Activated CD8-positive, alpha-beta T cell treated with anti-CD3 and anti-CD28 coated beads, Interleukin-2, amount 10 ng/mL, durations not matched to agents 7 days and 5 days (primary cell): ENCODE data around the gene RRBP1. TPM values are rescaled to one million over a fixed set of nuclear protein-coding genes. Genes with fewer than 3 reads are reported as not detected.

ENCODE experiments used
- ATAC-seq: fragments of 150-1000 bp; cut with Tn5 transposase; one replicate; pipeline ENCODE4 v1.10.0; 2021; ENCODE audit warnings: moderate library complexity
- CTCF ChIA-PET: fragments of 350-600 bp; sonication (Branson Sonifier 250); formaldehyde crosslinking; loops from one replicate; lab custom pipeline; 2021; ENCODE audit warnings: antibody characterized with exemption; lab: Charles Lee
- POLR2A ChIA-PET: fragments of 350-600 bp; sonication (Branson Sonifier 250); formaldehyde crosslinking; loops from one replicate; lab custom pipeline; 2021; ENCODE audit warnings: antibody characterized with exemption; lab: Charles Lee
- DNase-seq: peaks from one replicate; pipeline ENCODE4 v3.0.0-alpha.2; 2020
- H3K27ac Mint-ChIP-seq: one replicate; pipeline ENCODE4 v1.8.0; 2021; ENCODE audit warnings: mild to moderate bottlenecking, mixed read lengths
- H3K27me3 Mint-ChIP-seq: one replicate; pipeline ENCODE4 v1.8.0; 2021; ENCODE audit warnings: low read depth, mixed read lengths
- H3K36me3 Mint-ChIP-seq: one replicate; pipeline ENCODE4 v1.8.0; 2021; ENCODE audit warnings: low read depth, mixed read lengths
- H3K4me1 Mint-ChIP-seq: one replicate; pipeline ENCODE4 v1.8.0; 2021; ENCODE audit warnings: low read depth, mixed read lengths
- H3K4me3 Mint-ChIP-seq: one replicate; pipeline ENCODE4 v1.8.0; 2021; ENCODE audit warnings: mild to moderate bottlenecking, mixed read lengths
- H3K9me3 Mint-ChIP-seq: one replicate; pipeline ENCODE4 v1.8.0; 2022; ENCODE audit warnings: mixed read lengths; ENCODE audit not compliant: insufficient read depth
- total RNA-seq, 2 experiments: library from RNA; stranded (reverse); gene quantifications; one replicate each; pipeline ENCODE4 v1.2.3, GENCODE V29; 2021

RRBP1 gene
- total RNA-seq, 2 experiments from 2014 or later: 64.3 to 66.7 TPM

DNA sequence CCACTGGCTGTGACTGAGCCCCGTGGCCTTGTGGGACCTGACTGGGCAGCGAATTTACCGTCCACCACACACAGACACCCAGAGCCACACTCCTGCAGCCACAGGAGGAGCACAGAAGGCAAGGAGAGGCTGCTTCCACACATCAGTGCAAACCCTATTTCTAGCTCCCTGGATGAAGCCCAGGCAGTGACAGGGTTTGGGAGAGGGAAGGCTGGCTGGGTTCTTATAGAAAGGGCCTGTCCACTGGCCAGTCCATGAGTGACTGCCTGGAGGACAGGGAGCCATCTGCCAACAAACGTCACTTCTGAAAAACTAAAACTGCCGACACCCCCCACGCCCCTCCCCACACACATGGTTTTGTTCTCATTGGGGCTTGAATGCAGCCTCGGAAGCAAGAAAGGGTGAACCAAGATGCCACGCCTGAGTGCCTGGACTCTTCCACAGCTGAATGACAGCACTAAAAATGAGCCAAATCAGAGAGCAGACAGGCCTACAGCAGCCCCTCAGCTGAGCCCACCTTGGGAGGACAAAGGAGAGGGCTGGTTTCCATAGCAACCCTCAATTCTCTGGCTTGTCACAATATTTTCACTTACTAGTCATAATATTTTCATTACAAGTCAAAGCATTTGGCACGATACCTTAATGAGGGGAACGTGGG lies 38.4 kb downstream of the RRBP1 start:
- DNase-seq (no peak), ATAC-seq (no peak)
- POLR2A ChIA-PET: no interaction called here
- Mint-ChIP-seq H3K27me3 (no peaks in the 10 kb centered on the region), H3K4me3 (no peak overlapping the region), H3K36me3 (peaks cover 2% of the 10 kb centered on the region), H3K4me1 (peaks cover 13% of the 10 kb centered on the region), H3K9me3 (no peaks in the 10 kb centered on the region), H3K27ac (no peak overlapping the region)
- CTCF ChIA-PET: no interaction called here

DNA sequence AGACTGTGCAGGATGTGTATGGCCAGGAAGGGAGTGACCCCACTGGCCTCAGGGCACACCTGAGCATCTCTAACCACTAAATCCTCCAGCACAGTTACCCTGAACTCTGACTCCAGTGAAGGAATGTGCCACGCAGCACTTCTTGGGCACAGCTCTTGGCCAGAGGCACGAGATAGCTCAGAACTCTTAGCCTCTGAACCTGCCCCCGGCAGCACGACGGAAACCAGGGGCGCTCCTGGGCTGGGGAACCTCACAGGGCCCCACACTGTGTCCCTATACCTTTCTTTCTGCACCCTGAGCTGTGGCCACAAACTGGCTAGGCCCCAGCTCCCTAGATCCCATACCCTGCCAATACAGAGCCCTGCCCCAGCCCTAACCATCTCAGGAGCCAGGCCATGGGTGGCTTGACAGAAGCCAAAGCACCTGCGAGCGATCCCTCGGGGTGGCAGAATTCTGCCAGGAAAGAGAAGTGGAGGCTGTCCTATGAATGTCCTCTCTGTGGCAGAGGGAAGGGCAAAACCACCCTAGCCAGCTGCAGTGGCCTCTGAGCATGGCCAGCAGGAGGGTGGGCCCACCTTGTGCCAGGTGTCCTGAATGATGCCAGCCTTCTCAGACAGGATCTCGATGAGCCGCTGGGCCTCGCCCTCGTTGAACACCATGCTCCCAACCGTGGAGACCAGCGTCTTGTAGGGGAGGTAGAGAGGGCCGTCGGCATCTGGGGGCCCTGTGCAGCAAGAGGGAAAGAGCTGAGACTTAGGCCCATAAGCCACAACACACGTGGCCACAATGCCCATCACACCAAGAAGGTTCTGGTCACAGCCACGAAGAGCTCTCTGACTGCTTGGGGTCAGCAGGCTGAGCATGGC lies 39.4 kb downstream of the RRBP1 start:
- ATAC-seq (no peak), DNase-seq (no peak)
- H3K27me3 Mint-ChIP-seq: no peaks in the 10 kb centered on the region
- H3K27ac Mint-ChIP-seq: no peak overlapping the region
- POLR2A ChIA-PET: no interaction called here
- H3K4me1 Mint-ChIP-seq: peaks cover 3% of the 10 kb centered on the region
- peaks cover 2% of the 10 kb centered on the region for H3K36me3 Mint-ChIP-seq
- H3K4me3 Mint-ChIP-seq: no peak overlapping the region
- CTCF ChIA-PET: interaction anchor here (1.2 to 1.5 kb wide), 2 partner anchors 255 to 296 kb away, joined by 3 read pairs; no protein-coding TSS in a partner anchor
- no peaks in the 10 kb centered on the region for H3K9me3 Mint-ChIP-seq

DNA sequence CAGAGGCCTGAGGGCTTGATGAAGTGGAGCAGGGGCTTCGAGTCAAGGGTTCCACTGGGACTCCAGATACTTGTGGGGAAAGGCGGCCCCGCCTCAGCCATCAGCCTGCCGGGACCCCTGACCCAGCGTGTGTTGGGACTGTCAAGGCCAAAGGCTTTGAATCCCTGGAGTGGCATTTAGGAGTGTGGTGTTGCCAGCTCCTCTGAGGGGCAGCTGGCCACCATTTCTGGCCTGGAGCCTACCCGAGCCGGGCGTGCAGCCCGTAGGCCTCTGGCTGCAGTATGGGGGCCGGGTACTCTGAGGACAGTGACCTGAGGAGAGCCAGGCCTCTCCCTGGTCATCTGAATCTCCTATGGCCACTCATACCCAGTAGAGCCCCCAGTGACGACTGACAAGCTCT lies 40.0 kb downstream of the RRBP1 start:
- DNase-seq: no peak
- Mint-ChIP-seq H3K9me3 (no peaks in the 10 kb centered on the region), H3K4me3 (no peak overlapping the region), H3K4me1 (peaks cover under 1% of the 10 kb centered on the region), H3K36me3 (peaks cover 2% of the 10 kb centered on the region), H3K27me3 (no peaks in the 10 kb centered on the region), H3K27ac (no peak overlapping the region)
- POLR2A ChIA-PET: no interaction called here
- CTCF ChIA-PET: interaction anchor here (1.2 to 1.5 kb wide), 2 partner anchors 256 to 297 kb away, joined by 3 read pairs; no protein-coding TSS in a partner anchor
- no peak for ATAC-seq

DNA sequence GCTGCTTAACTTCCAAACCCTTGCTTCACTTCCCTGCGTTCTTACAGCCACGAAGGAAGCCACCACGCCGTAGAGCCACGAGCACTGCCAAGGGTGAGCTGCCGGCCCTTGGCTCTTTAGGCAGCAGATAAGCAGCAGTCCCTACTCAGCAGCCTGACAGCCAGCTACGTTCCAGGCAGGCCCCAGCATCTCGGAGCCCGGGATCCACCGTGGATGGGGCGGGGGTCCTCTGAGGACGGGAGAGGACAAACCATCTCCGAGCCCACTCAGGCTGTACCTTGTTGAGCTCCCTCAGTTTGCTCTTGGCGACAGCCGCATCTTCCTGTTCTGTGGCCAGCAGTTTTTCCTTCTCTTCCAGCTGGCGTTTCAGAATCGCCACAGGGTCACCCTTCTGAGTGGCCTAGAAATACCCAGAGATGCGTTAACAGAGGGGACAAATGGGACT lies 40.5 kb downstream of the RRBP1 start:
- DNase-seq: no peak
- Mint-ChIP-seq H3K27ac (no peak overlapping the region), H3K9me3 (no peaks in the 10 kb centered on the region), H3K4me3 (no peak overlapping the region), H3K4me1 (no peaks in the 10 kb centered on the region), H3K36me3 (peaks cover 2% of the 10 kb centered on the region), H3K27me3 (no peaks in the 10 kb centered on the region)
- ATAC-seq: no peak
- POLR2A ChIA-PET: no interaction called here
- CTCF ChIA-PET: interaction anchor here (1.2 to 1.5 kb wide), 2 partner anchors 257 to 297 kb away, joined by 3 read pairs; no protein-coding TSS in a partner anchor

DNA sequence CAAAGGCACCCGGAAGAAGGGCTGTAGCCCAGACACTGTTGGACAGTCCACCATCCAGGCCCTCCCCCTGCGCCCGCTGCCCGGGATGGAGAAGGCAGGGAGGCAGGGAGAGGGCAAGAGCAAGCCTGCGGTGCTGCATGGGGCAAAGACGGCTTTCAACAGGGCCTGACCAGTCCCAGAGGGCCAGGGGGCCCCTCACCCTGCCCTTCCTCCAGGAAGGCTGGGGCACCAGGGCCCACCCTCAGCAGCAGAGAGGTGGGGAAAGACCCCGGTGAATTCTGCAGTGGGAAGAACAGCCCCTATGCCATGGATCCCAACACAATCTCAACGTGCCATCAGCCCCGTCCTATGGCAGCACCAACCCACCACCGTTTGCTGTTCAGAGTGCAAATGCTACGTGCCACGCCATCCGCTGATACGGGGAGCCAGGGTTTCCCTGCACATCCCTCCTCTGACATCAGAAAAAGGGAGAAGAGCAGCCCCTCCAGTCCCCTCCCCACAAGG lies 41.1 kb downstream of the RRBP1 start:
- Mint-ChIP-seq H3K9me3 (no peaks in the 10 kb centered on the region), H3K4me1 (no peaks in the 10 kb centered on the region), H3K27ac (no peak overlapping the region), H3K36me3 (peaks cover 4% of the 10 kb centered on the region), H3K27me3 (no peaks in the 10 kb centered on the region), H3K4me3 (no peak overlapping the region)
- DNase-seq: no peak
- no peak for ATAC-seq
- ChIA-PET POLR2A (no interaction called here), CTCF (interaction anchor here (1.5 kb wide), 1 partner anchor 257 kb away, joined by 3 read pairs; no protein-coding TSS in a partner anchor)

DNA sequence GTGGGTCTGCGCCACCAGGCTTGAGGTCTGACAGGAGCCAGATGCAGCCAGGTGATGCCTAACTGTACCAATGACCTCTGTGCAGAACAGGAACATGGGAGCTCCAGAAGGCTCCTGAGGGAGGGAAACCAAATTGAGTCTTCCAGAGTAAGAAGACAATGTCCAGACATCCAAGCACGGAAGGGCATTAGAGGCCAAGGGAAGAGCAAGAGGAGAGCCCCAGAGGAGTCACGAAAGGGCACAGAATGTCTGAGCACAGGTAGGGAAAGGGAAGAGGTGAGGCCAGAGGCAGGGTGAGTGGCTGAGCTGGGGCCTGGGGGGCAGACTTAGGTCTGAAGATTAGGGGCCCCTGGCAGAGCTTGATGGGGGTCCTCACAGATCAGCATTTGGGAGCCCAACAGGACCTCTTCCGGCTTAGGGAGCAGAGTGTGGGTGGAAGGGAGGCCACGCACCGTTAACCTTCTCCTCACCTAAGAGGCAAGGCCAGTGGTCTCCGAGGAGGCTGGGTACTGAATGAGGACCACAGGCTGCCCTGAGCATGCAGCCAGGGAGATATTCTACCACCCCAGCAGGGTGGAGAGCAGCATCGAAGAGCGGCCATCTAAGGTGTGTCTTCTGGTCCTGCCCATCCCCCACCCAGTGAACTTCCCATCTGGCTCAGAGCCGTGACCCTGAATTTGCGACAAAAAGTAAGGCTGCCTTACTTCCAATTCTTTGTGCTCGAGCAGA lies 41.7 kb downstream of the RRBP1 start:
- no peaks in the 10 kb centered on the region for H3K27me3 Mint-ChIP-seq
- DNase-seq (no peak), ATAC-seq (no peak)
- H3K9me3 Mint-ChIP-seq: no peaks in the 10 kb centered on the region
- ChIA-PET POLR2A (interaction anchor here (0.7 kb wide), 1 partner anchor 47 kb away, joined by 3 read pairs; no protein-coding TSS in a partner anchor), CTCF (no interaction called here)
- H3K4me1 Mint-ChIP-seq: no peaks in the 10 kb centered on the region
- H3K36me3 Mint-ChIP-seq: peaks cover 4% of the 10 kb centered on the region
- no peak overlapping the region for H3K27ac Mint-ChIP-seq
- H3K4me3 Mint-ChIP-seq: no peak overlapping the region

DNA sequence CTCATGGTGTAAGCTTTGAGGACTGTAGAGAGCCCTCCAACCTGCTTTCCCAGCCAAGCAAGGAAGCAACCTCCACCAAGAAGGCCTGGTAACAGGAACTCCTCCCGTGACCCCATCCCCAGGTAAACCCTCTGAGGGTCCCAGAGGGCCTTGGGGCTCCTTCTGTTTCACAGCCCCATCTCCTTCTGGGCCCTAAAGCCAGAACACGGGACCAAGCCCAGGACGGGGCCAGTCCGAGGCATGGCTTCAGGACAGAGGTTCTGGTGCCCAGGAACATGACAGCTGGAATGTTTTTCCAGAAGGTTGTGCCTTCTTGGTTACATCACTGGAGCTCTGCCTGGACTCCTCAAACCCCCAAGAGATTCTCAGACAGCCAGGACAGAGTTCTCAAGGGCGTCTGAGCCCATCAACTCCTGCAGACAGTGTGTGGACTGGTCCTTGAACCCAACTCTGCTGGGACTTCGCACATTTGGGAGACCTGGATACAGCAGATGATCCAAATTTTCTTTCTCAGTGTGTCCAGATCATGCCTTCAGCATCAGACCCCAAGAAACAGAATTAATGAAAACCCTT lies 43.1 kb downstream of the RRBP1 start:
- ChIA-PET CTCF (no interaction called here), POLR2A (no interaction called here)
- ATAC-seq: no peak
- no peaks in the 10 kb centered on the region for H3K9me3 Mint-ChIP-seq
- H3K4me3 Mint-ChIP-seq: no peak overlapping the region
- DNase-seq: no peak
- peaks cover 12% of the 10 kb centered on the region for H3K36me3 Mint-ChIP-seq
- H3K27me3 Mint-ChIP-seq: no peaks in the 10 kb centered on the region
- H3K27ac Mint-ChIP-seq: no peak overlapping the region
- peaks cover 5% of the 10 kb centered on the region for H3K4me1 Mint-ChIP-seq

DNA sequence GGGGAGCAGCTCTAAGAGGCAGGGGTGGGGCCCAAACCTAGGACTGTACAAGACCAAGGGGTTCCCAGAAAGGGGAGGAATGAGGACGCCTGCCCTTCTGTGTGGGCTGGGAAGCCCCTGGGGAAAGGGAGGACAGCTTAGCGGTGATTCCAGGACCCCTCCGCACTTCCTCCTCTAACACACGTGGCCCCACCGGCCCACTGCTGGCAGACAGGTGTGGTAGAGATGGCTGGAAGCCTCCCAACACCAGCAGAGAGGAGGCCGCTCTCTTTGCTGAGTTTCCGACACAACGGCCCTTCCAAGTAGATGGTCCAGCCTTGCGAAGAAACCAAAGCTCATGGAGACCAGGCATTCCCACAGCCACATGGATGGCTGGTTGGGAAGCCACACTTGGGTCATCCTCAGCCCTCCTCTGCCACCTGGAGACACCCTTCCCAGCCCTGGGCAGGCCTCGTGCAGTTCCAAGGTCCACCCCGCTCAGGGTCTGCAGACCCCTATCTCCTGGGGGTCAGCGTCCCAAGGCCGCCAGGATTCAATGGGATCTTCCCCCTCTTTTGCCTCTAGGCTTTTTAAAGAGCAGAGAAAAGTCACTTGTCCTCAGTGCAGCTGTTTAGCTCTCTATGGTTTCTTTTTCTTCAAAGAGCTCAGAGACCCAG lies 43.9 kb downstream of the RRBP1 start:
- no peaks in the 10 kb centered on the region for H3K9me3 Mint-ChIP-seq
- H3K27ac Mint-ChIP-seq: no peak overlapping the region
- POLR2A ChIA-PET: no interaction called here
- no peak overlapping the region for H3K4me3 Mint-ChIP-seq
- H3K27me3 Mint-ChIP-seq: no peaks in the 10 kb centered on the region
- no peak for ATAC-seq
- H3K4me1 Mint-ChIP-seq: peaks cover 5% of the 10 kb centered on the region
- no peak for DNase-seq
- H3K36me3 Mint-ChIP-seq: peaks cover 14% of the 10 kb centered on the region
- CTCF ChIA-PET: no interaction called here

DNA sequence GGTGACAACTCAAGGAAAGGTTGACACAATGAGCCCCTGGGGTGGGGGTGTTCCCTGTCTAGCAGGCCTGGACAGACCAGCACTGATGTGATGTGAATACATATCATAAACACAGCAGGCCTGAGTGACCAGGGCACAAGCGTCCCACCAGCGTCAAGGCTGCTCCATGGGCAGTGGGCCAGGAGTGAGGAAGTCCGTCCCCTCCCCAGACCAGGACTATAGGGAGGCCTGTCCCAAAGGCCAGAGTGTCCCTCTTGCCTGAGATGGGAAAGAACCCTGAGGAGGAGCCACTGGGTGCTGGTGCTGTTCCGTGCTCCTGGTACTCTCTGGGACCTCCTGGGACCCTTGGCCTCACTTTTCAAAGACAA lies 44.6 kb downstream of the RRBP1 start:
- no peak overlapping the region for H3K4me3 Mint-ChIP-seq
- H3K36me3 Mint-ChIP-seq: peaks cover 15% of the 10 kb centered on the region
- CTCF ChIA-PET: no interaction called here
- peaks cover 5% of the 10 kb centered on the region for H3K4me1 Mint-ChIP-seq
- no peak overlapping the region for H3K27ac Mint-ChIP-seq
- ATAC-seq (no peak), DNase-seq (no peak)
- H3K27me3 Mint-ChIP-seq: no peaks in the 10 kb centered on the region
- no peaks in the 10 kb centered on the region for H3K9me3 Mint-ChIP-seq
- POLR2A ChIA-PET: no interaction called here

DNA sequence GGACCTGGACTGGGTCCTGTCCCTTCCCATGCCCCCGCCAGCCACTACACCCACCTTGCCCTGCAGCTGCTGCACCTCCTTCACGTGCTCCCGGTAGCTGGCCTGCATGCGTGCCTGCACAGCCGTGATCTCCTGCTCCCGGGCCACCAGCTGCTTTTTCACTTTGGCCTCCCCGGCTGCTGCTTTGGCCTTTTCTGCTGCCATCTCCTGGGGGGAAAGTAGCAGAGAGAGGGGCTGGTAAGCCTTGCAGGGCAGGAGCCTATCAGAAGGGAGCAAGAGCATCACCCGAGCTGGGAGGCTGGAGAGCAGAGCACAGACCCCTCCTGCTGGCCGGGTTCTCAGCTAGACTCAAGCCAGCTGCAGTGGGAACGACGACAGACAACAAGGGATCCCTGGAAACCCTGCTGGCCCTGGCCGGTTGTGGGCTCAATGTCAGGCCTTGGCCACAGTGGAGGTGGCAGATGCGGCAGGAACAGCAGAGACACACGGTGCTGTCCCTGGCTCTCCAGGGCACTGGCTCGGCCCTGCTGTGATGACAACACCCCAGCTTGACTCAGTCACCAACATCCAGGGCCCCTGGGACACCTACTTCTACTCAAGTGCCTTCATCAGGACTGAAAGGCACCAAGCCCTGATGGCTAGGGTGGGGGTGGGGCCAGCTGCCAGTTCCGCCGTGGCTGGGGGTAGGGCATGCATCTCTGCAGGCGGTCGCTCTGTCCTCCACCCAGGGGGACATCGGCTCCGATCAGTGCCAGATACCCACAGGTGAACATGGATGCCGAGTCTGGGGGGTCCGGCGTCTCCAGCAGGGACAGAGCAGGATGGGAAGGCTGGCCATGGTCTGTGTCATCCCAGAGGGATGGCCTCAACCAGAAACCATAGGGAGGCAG lies 45.3 kb downstream of the RRBP1 start:
- POLR2A ChIA-PET: interaction anchor here (0.6 kb wide), 1 partner anchor 222 kb away, joined by 3 read pairs; no protein-coding TSS in a partner anchor
- no peak overlapping the region for H3K4me3 Mint-ChIP-seq
- DNase-seq (no peak), ATAC-seq (no peak)
- peaks cover 5% of the 10 kb centered on the region for H3K4me1 Mint-ChIP-seq
- CTCF ChIA-PET: no interaction called here
- peak overlapping the region; percentile 43 for H3K27ac Mint-ChIP-seq
- H3K27me3 Mint-ChIP-seq: no peaks in the 10 kb centered on the region
- H3K36me3 Mint-ChIP-seq: peaks cover 16% of the 10 kb centered on the region
- no peaks in the 10 kb centered on the region for H3K9me3 Mint-ChIP-seq
